Activated CD4-positive, CD25-positive, alpha-beta regulatory T cell treated with anti-CD3 and anti-CD28 coated beads, Interleukin-2, amount 50 U/mL, for 16 hours (primary cell): ENCODE data around the gene KIAA0586.
A peak's percentile ranks its signal among the peaks of the same experiment; 100 is the strongest.
"Not testable (repeated sequence)": the region's sequence is repeated elsewhere in the genome, so short reads cannot be mapped to it uniquely, and the experiment has no call there.

Experiments
- DNase-seq: peaks from one replicate; pipeline ENCODE4 v3.0.0-alpha.2; 2020; ENCODE audit warnings: low read depth, low spot score

KIAA0586 gene

GRCh38 chr14:58427281-58428117 is at the start of gene KIAA0586, which contains the start of gene TIMM9:
KIAA0586 (plus strand) TSS chr14:58427719; CDS start chr14:58428265, 546 bp downstream.
TIMM9 (minus strand) TSS chr14:58427531; CDS start chr14:58411945, 15,586 bp downstream.
- DNase-seq: peak; percentile 94

- DNase-seq: no peak
Measured at GRCh38 chr14:58390830-58391229, 36.7 kb upstream of the KIAA0586 start.

GRCh38 chr14:58395562-58395811 is 32.0 kb upstream of the KIAA0586 start:
- DNase-seq: no peak

- peak; percentile 39 for DNase-seq
Measured at GRCh38 chr14:58395812-58396788, 31.4 kb upstream of the KIAA0586 start, which contains the start of gene TOMM20L. TOMM20L (plus strand) TSS chr14:58395930; CDS start chr14:58395958, 28 bp downstream.

GRCh38 chr14:58397156-58397555 is 30.4 kb upstream of the KIAA0586 start:
- no peak for DNase-seq

GRCh38 chr14:58398495-58398894 is 29.0 kb upstream of the KIAA0586 start:
- DNase-seq: no peak

- no peak for DNase-seq
Measured at GRCh38 chr14:58398895-58399294, 28.6 kb upstream of the KIAA0586 start.

- no peak for DNase-seq
Measured at GRCh38 chr14:58401587-58401986, 25.9 kb upstream of the KIAA0586 start.

GRCh38 chr14:58408681-58409215 is 18.8 kb upstream of the KIAA0586 start:
- DNase-seq: no peak

- DNase-seq: no peak
Measured at GRCh38 chr14:58414845-58415244, 12.7 kb upstream of the KIAA0586 start.

- DNase-seq: no peak
Measured at GRCh38 chr14:58415636-58416547, 11.6 kb upstream of the KIAA0586 start.

GRCh38 chr14:58416934-58417333 is 10.6 kb upstream of the KIAA0586 start:
- not testable (repeated sequence) for DNase-seq

- peak; percentile 28 for DNase-seq
Measured at GRCh38 chr14:58426670-58427280, 744 bp upstream of the KIAA0586 start.

GRCh38 chr14:58428118-58428683 is 682 bp downstream of the KIAA0586 start:
- DNase-seq: no peak

GRCh38 chr14:58430156-58430555 is 2.6 kb downstream of the KIAA0586 start:
- DNase-seq: no peak

GRCh38 chr14:58439476-58439875 is 12.0 kb downstream of the KIAA0586 start:
- no peak for DNase-seq

GRCh38 chr14:58444627-58445026 is 17.1 kb downstream of the KIAA0586 start:
- DNase-seq: no peak

- DNase-seq: no peak
Measured at GRCh38 chr14:58455593-58456265, 28.2 kb downstream of the KIAA0586 start.

- DNase-seq: no peak
Measured at GRCh38 chr14:58460772-58461171, 33.3 kb downstream of the KIAA0586 start.

- no peak for DNase-seq
Measured at GRCh38 chr14:58463147-58463546, 35.6 kb downstream of the KIAA0586 start.
